Stimulated activated CD8-positive, alpha-beta memory T cell treated with anti-CD3 and anti-CD28 coated beads, Interleukin-7, amount 100 ng/mL, for 48 hours (primary cell): ENCODE data around the gene RPS27L.
A peak's percentile ranks its signal among the peaks of the same experiment; 100 is the strongest.

Experiments
- DNase-seq, 2 donors: peaks; one replicate each; pipeline ENCODE4 v3.0.0-alpha.2; 2020; ENCODE audit warnings: low read depth in 1 of 2; ENCODE audit errors: extremely low read depth in 1 of 2

The RPS27L gene

GRCh38 chr15:63188247-63188925 lies 31.1 kb upstream of the RPS27L start:
- no peak for DNase-seq

GRCh38 chr15:63187589-63188226 lies 30.4 kb upstream of the RPS27L start:
- no peak for DNase-seq

GRCh38 chr15:63186065-63186464 lies 28.8 kb upstream of the RPS27L start:
- DNase-seq: no peak

- DNase-seq: no peak
These were observed 27.9 kb upstream of the RPS27L start for GRCh38 chr15:63185206-63185605.

GRCh38 chr15:63181648-63182047 lies 24.4 kb upstream of the RPS27L start:
- no peak for DNase-seq

GRCh38 chr15:63180746-63181145 lies 23.5 kb upstream of the RPS27L start:
- no peak for DNase-seq

GRCh38 chr15:63178034-63178433 lies 20.8 kb upstream of the RPS27L start:
- DNase-seq: no peak

- DNase-seq: no peak
These were observed 19.0 kb upstream of the RPS27L start for GRCh38 chr15:63176302-63176701.

GRCh38 chr15:63172851-63173451 lies 15.7 kb upstream of the RPS27L start:
- DNase-seq: no peak

GRCh38 chr15:63172376-63172775 lies 15.1 kb upstream of the RPS27L start:
- no peak for DNase-seq

GRCh38 chr15:63169788-63170187 lies 12.5 kb upstream of the RPS27L start:
- DNase-seq: no peak

GRCh38 chr15:63166219-63166618 lies 8.9 kb upstream of the RPS27L start:
- DNase-seq: no peak

GRCh38 chr15:63165166-63165859 lies 8.0 kb upstream of the RPS27L start:
- DNase-seq: no peak

GRCh38 chr15:63163217-63163616 lies 5.9 kb upstream of the RPS27L start:
- no peak for DNase-seq

GRCh38 chr15:63160638-63161037 lies 3.4 kb upstream of the RPS27L start:
- no peak for DNase-seq

GRCh38 chr15:63157891-63158431 lies 684 bp upstream of the RPS27L start:
- no peak for DNase-seq

- peak in 1 of 2 donors; percentile 5 for DNase-seq
These were observed 541 bp downstream of the RPS27L start for GRCh38 chr15:63156755-63157117.

GRCh38 chr15:63156086-63156710 lies 1.1 kb downstream of the RPS27L start:
- DNase-seq: no peak

GRCh38 chr15:63155486-63155885 lies 1.8 kb downstream of the RPS27L start:
- no peak for DNase-seq

GRCh38 chr15:63151665-63152064 lies 5.6 kb downstream of the RPS27L start:
- no peak for DNase-seq

- DNase-seq: no peak
These were observed 10.6 kb downstream of the RPS27L start for GRCh38 chr15:63146684-63147083.
